HAP-1 (cell line): ENCODE results near the gene MCC.
"Not testable (repeated sequence)": the region's sequence is repeated elsewhere in the genome, so short reads cannot be mapped to it uniquely, and the experiment has no call there.

Experiments
- DNase-seq, 2 experiments: peaks; one replicate each; pipeline ENCODE4 v3.0.0-alpha.2; 2016 to 2020; ENCODE audit warnings: low spot score in 2 of 2
- H3K27me3 ChIP-seq: fragments of 250-450 bp; sonication (Bioruptor Pico); 2 replicates; pipeline ENCODE4 v1.5.1; 2020; ENCODE audit warnings: low read depth, mild to moderate bottlenecking, moderate library complexity
- H3K36me3 ChIP-seq: fragments of 250-450 bp; sonication (Bioruptor Pico); replicated peaks from 2 replicates; pipeline ENCODE4 v1.5.1; 2020; ENCODE audit warnings: mild to moderate bottlenecking
- H3K4me1 ChIP-seq: fragments of 250-450 bp; sonication (Bioruptor Pico); 2 replicates; pipeline ENCODE4 v1.5.1; 2020; ENCODE audit warnings: mild to moderate bottlenecking
- H3K4me3 ChIP-seq: fragments of 250-450 bp; sonication (Bioruptor Pico); 2 replicates; pipeline ENCODE4 v1.5.1; 2020; ENCODE audit warnings: mild to moderate bottlenecking, moderate library complexity
- H3K9me3 ChIP-seq: fragments of 250-450 bp; sonication (Bioruptor Pico); 2 replicates; pipeline ENCODE4 v1.5.1; 2020; ENCODE audit warnings: mild to moderate bottlenecking, moderate library complexity
- in situ Hi-C: fragments of 300-500 bp; cut with MboI; formaldehyde crosslinking; loops from 3 replicates; pipeline ENCODE4 v1.14.3; 2020; ENCODE audit warnings: low sequenced_read_pairs, inconsistent platforms, mixed read lengths

The MCC gene

DNA sequence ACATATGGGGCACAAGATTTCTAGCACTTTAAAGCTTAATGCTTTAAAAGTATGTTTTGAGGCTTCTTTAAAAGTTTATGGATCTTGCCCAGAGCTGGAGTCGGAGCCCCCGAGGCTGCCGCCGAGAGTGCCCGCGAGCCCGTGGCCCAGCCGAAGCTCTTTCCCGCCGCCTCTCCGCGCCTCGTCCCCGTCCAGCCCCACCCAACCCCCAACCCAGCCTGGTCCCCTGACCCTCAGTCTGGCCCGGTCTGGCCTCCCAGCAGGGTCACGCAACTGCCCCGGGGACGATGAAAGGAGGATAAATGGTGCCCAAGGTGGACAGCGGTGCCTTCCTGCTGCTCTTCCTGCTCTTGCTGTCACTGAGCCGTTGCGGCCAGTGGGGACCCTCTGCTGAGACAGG, 55.2 kb downstream of the MCC start:
- DNase-seq: no peak
- Histone ChIP-seq H3K9me3 (no peaks in the 10 kb centered on the region), H3K36me3 (no peaks in the 10 kb centered on the region), H3K27me3 (no peaks in the 10 kb centered on the region), H3K4me3 (no peak overlapping the region), H3K4me1 (no peaks in the 10 kb centered on the region)
- in situ Hi-C loops: no loop called here

- no peak for DNase-seq
- in situ Hi-C loops: no loop called here
- Histone ChIP-seq H3K27me3 (no peaks in the 10 kb centered on the region), H3K36me3 (no peaks in the 10 kb centered on the region), H3K9me3 (no peaks in the 10 kb centered on the region), H3K4me3 (no peak overlapping the region), H3K4me1 (no peaks in the 10 kb centered on the region)
Observed at GRCh38 chr5:113427871-113428574, 60.2 kb downstream of the MCC start.

- no peaks in the 10 kb centered on the region for H3K36me3 ChIP-seq
- H3K27me3 ChIP-seq: no peaks in the 10 kb centered on the region
- no peak for DNase-seq
- no peak overlapping the region for H3K4me3 ChIP-seq
- in situ Hi-C loops: no loop called here
- no peaks in the 10 kb centered on the region for H3K9me3 ChIP-seq
- no peaks in the 10 kb centered on the region; the same call in 1 of the 2 replicates for H3K4me1 ChIP-seq
Observed at GRCh38 chr5:113425909-113426308, 62.3 kb downstream of the MCC start.

GRCh38 chr5:113421693-113422092, 66.6 kb downstream of the MCC start:
- no peak for DNase-seq
- no peaks in the 10 kb centered on the region for H3K36me3 ChIP-seq
- in situ Hi-C loops: no loop called here
- H3K9me3 ChIP-seq: no peaks in the 10 kb centered on the region
- no peak overlapping the region for H3K4me3 ChIP-seq
- no peaks in the 10 kb centered on the region; the same call in 1 of the 2 replicates for H3K4me1 ChIP-seq
- no peaks in the 10 kb centered on the region; the same call in 1 of the 2 replicates for H3K27me3 ChIP-seq

- Histone ChIP-seq H3K4me3 (no peak overlapping the region), H3K27me3 (no peaks in the 10 kb centered on the region; the same call in 1 of the 2 replicates), H3K4me1 (no peaks in the 10 kb centered on the region), H3K36me3 (no peaks in the 10 kb centered on the region), H3K9me3 (no peaks in the 10 kb centered on the region)
- DNase-seq: no peak
- in situ Hi-C loops: no loop called here
Observed at GRCh38 chr5:113405530-113405929, 82.7 kb downstream of the MCC start.

GRCh38 chr5:113404269-113404668, 84.0 kb downstream of the MCC start:
- Histone ChIP-seq H3K9me3 (no peaks in the 10 kb centered on the region), H3K4me1 (no peaks in the 10 kb centered on the region), H3K4me3 (no peak overlapping the region), H3K36me3 (no peaks in the 10 kb centered on the region), H3K27me3 (no peaks in the 10 kb centered on the region; the same call in 1 of the 2 replicates)
- in situ Hi-C loops: no loop called here
- DNase-seq: no peak

GRCh38 chr5:113397986-113398385, 90.3 kb downstream of the MCC start:
- H3K27me3 ChIP-seq, H3K4me1 ChIP-seq, in situ Hi-C loops, H3K36me3 ChIP-seq, H3K4me3 ChIP-seq, H3K9me3 ChIP-seq, DNase-seq: not testable (repeated sequence)

GRCh38 chr5:113397046-113397445, 91.2 kb downstream of the MCC start:
- no peak overlapping the region for H3K4me3 ChIP-seq
- H3K4me1 ChIP-seq: no peaks in the 10 kb centered on the region
- in situ Hi-C loops: no loop called here
- H3K27me3 ChIP-seq: peaks cover 5% of the 10 kb centered on the region; the same call in 1 of the 2 replicates
- H3K36me3 ChIP-seq: no peaks in the 10 kb centered on the region
- H3K9me3 ChIP-seq: no peaks in the 10 kb centered on the region
- no peak for DNase-seq

- Histone ChIP-seq H3K9me3 (no peaks in the 10 kb centered on the region), H3K36me3 (no peaks in the 10 kb centered on the region), H3K4me3 (no peak overlapping the region), H3K4me1 (no peaks in the 10 kb centered on the region), H3K27me3 (peaks cover 5% of the 10 kb centered on the region; the same call in 1 of the 2 replicates)
- in situ Hi-C loops: no loop called here
- no peak for DNase-seq
Observed at GRCh38 chr5:113394658-113395057, 93.6 kb downstream of the MCC start.

- peaks cover 5% of the 10 kb centered on the region; the same call in 1 of the 2 replicates for H3K27me3 ChIP-seq
- no peaks in the 10 kb centered on the region for H3K36me3 ChIP-seq
- H3K4me1 ChIP-seq: peaks cover 5% of the 10 kb centered on the region
- H3K9me3 ChIP-seq: no peaks in the 10 kb centered on the region
- DNase-seq: no peak
- in situ Hi-C loops: no loop called here
- no peak overlapping the region for H3K4me3 ChIP-seq
Observed at GRCh38 chr5:113390224-113390623, 98.0 kb downstream of the MCC start.

DNA sequence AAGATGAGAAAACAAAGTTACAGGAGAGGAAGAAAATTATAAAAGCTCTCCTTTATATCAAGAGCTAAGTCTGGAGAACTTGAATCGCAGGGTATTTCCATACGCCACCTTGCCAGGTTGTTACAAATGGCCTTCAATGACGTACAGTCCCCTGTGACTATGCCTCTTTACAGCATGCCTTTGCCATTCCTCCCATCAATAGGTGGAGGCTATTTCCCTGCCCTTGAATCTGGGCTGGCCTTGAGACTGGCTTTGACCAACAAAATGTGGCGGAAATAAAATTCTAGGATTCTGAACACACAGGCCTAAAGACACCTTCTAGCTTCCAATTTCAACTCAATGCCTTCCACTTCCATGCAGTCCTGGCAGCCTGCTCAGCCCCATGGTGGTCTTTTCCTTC, 99.1 kb downstream of the MCC start:
- H3K4me3 ChIP-seq: no peak overlapping the region
- no peak for DNase-seq
- peaks cover 12% of the 10 kb centered on the region for H3K4me1 ChIP-seq
- no peaks in the 10 kb centered on the region for H3K36me3 ChIP-seq
- H3K27me3 ChIP-seq: peaks cover 4% of the 10 kb centered on the region; the same call in 1 of the 2 replicates
- in situ Hi-C loops: no loop called here
- H3K9me3 ChIP-seq: no peaks in the 10 kb centered on the region

DNA sequence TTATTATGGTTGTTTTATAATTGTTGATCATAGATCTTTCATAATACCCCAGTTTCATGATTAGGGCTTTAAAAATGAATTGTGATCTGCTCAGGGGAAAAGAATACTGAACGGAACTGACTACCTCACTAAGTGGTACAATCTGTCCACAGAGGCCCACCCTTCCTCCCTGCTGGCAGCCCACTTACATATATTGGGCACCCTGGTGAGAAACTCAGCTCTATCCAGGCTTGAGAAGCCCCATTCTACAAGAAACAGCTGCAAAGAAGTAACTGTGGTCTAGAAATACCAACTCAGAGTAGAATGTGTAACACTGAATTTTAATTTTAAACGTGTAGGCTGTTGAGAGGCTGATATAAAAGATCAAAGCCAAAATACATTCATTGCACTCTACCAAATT, 100.4 kb downstream of the MCC start:
- Histone ChIP-seq H3K9me3 (no peaks in the 10 kb centered on the region), H3K4me1 (peaks cover 12% of the 10 kb centered on the region), H3K27me3 (no peaks in the 10 kb centered on the region), H3K4me3 (no peak overlapping the region), H3K36me3 (no peaks in the 10 kb centered on the region)
- DNase-seq: no peak
- in situ Hi-C loops: no loop called here

GRCh38 chr5:113384782-113385285, 103.4 kb downstream of the MCC start:
- H3K4me1 ChIP-seq: peaks cover 12% of the 10 kb centered on the region
- no peaks in the 10 kb centered on the region for H3K36me3 ChIP-seq
- H3K27me3 ChIP-seq: no peaks in the 10 kb centered on the region; the same call in 1 of the 2 replicates
- in situ Hi-C loops: no loop called here
- no peaks in the 10 kb centered on the region for H3K9me3 ChIP-seq
- no peak overlapping the region for H3K4me3 ChIP-seq
- no peak for DNase-seq

GRCh38 chr5:113382731-113383130, 105.5 kb downstream of the MCC start:
- Histone ChIP-seq H3K36me3 (no peaks in the 10 kb centered on the region), H3K9me3 (no peaks in the 10 kb centered on the region), H3K27me3 (no peaks in the 10 kb centered on the region; the same call in 1 of the 2 replicates), H3K4me1 (peaks cover 12% of the 10 kb centered on the region), H3K4me3 (no peak overlapping the region)
- in situ Hi-C loops: no loop called here
- DNase-seq: no peak
